ENCODE results near the gene OSBPL3.

Gene OSBPL3

DNA sequence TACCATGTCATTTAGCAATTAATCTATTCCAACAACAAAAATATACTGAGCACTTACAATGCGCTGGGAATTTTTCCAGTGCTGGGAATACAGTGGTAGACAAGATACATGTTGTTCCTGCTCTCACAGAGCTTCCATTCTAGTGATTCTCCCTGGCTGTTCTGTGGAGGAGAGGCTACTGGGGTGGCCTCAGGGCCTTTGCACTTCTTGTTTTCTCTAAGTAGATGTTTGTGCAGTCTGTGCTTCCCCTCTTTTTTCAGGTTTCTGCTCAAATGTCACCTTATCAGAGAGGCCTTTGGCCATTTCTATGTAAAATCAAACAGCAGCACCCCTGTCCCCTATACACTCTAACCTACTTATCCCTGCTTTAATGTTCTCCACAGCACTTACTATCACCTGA, 24.7 kb downstream of the OSBPL3 start:
- no peak for DNase-seq (ENCODE audit: low spot score)

- DNase-seq (ENCODE audit: low spot score): no peak
Observed at GRCh38 chr7:24952464-24952863, 27.5 kb downstream of the OSBPL3 start.

GRCh38 chr7:24951441-24951980, 28.5 kb downstream of the OSBPL3 start:
- DNase-seq (ENCODE audit: low spot score): no peak

GRCh38 chr7:24949884-24950283, 30.1 kb downstream of the OSBPL3 start:
- no peak for DNase-seq (ENCODE audit: low spot score)

DNA sequence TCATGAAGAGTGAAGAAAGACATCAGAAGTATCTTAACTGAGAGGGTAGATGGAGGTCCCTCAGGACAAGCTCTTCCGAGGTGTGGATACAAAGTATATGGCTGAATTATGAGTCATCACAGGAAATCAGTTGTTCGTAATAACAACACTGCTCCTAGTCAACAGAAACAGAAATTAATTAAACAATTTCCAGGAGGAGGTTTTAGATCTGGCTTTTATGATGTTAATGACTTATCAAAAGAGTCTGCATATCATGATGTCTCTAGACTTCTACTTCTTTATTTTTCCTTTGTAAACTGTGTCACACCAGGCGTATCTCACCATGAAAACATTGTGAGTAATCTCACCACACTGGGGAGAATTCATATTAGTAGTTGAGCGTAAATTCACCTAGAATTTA, 31.2 kb downstream of the OSBPL3 start:
- DNase-seq (ENCODE audit: low spot score): no peak

DNA sequence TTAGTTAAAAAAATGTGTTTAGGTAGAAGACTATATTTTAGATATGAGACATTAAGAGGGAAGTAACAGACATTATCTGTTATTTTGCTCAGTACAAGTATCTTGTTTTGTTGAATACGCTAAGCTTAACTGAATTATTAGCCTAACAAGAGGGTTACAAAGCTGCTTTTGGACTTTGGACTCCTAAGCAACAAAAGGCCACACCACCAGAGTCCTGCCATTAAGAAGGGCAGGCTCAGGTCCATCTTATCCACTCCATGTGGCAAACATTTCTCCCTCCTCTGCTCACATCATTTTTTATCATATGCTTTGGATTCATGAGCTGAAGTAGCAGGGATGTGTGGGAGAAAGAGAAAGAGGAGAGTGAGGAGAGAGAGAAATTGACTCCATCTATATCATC, 33.5 kb downstream of the OSBPL3 start:
- DNase-seq (ENCODE audit: low spot score): no peak

DNA sequence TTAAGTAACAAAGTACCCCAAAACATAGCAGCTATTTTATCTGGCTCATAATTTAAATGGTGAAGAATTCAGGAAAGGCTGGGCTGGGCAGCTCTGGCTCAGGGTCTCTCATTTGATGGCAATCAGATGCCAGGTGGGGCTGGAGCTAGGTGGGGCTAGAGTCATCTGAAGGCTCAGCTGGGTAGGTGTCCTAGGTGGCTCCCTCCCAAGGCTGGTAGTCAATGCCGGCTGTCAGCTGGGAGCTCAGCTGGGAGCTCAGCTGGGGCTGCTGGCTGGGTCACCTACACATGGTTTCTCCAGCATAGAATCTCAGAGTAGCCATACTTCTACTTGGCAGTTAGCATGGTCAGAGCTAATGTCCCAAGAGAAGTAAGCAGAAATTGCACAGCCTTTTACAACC, 34.1 kb downstream of the OSBPL3 start:
- no peak for DNase-seq (ENCODE audit: low spot score)

- no peak for DNase-seq (ENCODE audit: low spot score)
Observed at GRCh38 chr7:24943096-24943948, 36.7 kb downstream of the OSBPL3 start.

DNA sequence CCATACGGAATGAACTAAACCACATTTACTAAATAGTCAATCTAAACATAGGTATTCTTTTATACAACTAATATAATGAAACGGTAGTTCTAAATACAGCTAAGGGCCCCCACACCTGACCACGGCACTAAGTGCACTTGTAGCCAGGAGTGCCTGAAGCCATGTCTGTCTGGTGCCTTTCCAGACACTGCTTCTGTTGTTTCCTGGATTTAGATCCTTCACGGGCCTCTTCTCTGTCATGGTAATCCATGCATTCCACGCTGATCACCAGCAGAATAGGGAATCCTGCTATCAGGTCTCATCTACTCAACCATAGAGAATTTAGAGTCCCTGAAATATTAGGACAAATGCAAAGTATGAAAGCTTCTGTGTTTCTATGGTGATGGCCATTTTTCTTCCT, 37.8 kb downstream of the OSBPL3 start:
- no peak for DNase-seq (ENCODE audit: low spot score)

- DNase-seq (ENCODE audit: low spot score): no peak
Observed at GRCh38 chr7:24939416-24939815, 40.6 kb downstream of the OSBPL3 start.

GRCh38 chr7:24936121-24936824, 43.7 kb downstream of the OSBPL3 start:
- DNase-seq (ENCODE audit: low spot score): no peak

DNA sequence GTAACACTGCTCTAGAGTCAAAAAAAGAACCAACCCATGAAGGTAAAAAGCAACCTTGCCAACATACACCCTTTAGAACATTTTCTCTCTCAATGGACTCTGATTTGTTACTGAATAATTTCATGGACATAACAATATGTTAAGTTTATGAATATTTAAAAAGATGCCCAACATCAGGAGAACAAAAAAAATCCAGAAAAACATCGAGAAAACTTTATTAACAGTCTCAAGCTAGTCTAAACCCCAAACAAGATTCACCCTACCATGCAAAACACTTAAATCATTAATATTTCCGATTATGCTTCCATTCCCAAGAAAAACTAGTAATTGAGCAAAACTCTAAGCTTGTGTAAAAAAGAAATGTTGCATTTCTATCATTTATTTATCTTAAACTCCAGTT, 46.7 kb downstream of the OSBPL3 start:
- DNase-seq (ENCODE audit: low spot score): no peak

GRCh38 chr7:24932815-24933214, 47.2 kb downstream of the OSBPL3 start:
- no peak for DNase-seq (ENCODE audit: low spot score)

DNA sequence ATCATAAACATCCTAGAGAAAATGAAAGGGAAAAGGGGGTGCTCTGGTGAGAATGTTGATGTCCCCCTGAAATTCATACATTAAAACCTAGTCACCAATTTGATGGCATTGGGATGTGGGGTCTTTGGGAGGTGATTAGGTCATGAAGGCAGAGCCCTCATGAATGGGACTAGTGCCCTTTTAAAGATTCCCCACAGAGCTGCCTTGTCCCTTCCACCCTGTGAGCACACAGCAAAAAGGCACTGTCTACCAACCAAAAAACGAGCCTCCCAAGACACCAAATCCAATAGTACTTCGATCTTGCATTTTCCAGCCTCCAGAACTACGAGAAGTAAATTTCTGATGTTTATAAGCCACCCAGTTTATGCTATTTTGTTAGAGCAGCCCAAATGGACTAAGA, 47.6 kb downstream of the OSBPL3 start:
- no peak for DNase-seq (ENCODE audit: low spot score)

GRCh38 chr7:24931844-24932243, 48.1 kb downstream of the OSBPL3 start:
- no peak for DNase-seq (ENCODE audit: low spot score)

DNA sequence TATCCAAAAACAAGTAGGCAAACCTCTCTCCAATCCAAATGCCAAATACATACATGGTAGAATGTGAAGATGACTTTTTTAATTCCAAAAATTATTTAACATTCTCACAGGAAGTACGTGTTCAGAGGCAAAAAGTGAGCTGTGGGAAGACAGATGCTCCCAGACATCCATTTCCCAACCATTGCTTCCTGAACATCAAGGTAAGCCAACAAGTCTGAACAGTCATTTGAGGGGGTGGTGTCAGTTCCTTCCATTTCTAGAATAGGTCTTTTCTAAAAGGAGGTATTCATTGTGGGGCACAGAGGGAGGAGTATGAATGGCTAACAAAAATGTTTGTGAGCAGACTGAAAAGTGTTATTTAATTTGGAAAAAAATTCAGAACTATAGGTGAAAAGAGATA, 49.1 kb downstream of the OSBPL3 start:
- DNase-seq (ENCODE audit: low spot score): no peak

DNA sequence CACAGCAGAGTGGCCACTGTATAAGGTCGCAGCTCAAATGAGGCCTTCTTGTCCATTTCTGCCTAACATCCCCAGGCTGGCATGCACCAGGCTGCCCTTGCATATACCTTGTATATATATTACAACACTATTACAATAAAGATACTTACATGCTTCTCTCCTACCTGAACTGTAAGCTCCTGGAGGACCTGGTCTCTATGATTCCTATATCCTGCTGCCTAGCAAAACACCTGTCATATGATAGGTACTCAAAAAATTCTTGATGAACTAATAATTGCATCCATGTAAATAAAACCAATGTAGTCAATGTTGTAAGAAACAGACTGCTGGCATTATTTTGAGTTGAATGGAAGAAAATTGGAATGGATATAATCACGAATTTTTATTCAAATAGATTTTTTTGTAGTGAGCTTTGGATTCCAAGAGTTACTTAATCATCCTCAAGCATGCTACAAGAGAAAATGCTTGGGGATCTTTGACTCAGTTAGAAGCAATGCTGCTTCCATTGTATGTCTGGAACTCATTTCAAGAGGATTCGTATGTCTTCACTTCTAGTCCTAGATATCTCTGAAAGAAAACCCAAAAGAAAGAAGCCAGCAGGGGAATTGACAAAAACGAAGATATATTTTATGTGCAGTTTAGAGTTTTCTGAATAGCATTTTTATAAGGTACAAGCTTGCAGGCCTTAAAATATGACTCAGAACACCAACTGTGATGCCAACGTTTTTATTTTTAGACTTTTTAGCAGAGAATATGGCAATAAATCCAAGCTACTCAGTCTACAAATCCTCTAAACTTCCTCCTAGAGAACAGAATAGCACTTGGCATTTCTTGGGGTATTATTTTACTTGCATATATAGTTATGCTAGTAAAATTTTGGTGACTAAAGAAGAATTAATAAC, 53.1 kb downstream of the OSBPL3 start:
- DNase-seq (ENCODE audit: low spot score): no peak

DNA sequence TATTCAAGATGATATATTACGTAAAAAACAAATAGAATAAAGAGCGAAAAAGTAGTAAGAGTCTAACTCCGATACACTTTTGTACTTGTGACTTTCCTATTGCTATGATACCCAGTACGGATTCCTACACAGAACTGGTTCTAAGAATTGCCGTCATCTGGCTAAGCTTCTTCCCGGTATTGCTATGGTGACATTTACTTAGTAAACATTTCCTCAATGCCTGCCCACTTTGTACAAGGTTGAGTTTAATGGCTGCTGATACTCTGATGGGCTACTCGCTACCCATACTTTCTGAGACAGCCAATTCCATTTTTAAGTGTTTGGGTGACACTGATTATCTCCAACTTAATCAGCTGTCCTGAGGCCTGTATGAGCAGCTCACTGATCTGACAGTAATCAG, 55.6 kb downstream of the OSBPL3 start:
- DNase-seq (ENCODE audit: low spot score): no peak

- no peak for DNase-seq (ENCODE audit: low spot score)
Observed at GRCh38 chr7:24923172-24923865, 56.7 kb downstream of the OSBPL3 start.

GRCh38 chr7:24922099-24922773, 57.7 kb downstream of the OSBPL3 start:
- peak; percentile 30 for DNase-seq (ENCODE audit: low spot score)

DNA sequence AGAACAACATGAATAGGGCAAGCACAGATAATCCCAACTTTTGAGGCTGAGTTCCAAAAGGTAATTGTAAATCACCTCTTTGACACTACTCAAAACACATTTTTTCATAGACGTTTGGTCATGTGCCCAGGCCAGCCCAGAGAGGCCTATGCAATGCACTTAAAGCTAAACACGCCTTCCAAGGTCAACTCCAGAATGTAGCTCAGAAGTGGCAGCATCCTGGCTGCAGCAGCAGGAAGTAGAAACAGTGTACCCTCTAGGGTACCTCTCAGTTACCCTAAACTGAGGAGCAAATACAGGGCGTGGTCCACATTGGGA, 58.7 kb downstream of the OSBPL3 start:
- no peak for DNase-seq (ENCODE audit: low spot score)
